Neural cell (in vitro differentiated cells): ENCODE measurements around the gene SSX5. TPM values are rescaled to one million over a fixed set of nuclear protein-coding genes. Genes with fewer than 3 reads are reported as not detected.
"Not testable (repeated sequence)": the region's sequence is repeated elsewhere in the genome, so short reads cannot be mapped to it uniquely, and the experiment has no call there.

Experiments
- H2AFZ ChIP-seq: fragments of 200-600, 300-800 bp; sonication (generic), shearing (Covaris generic); 2 replicates; pipeline ENCODE4 v1.6.0; 2014; ENCODE audit warnings: low read depth, mild to moderate bottlenecking, antibody characterized with exemption, low read length, moderate library complexity
- H3F3A ChIP-seq: fragments of 200-600 bp; shearing (Covaris generic); 2 replicates; pipeline ENCODE4 v1.6.1; 2016; ENCODE audit warnings: mild to moderate bottlenecking, moderate library complexity, mixed read lengths, antibody characterized with exemption, low read length; ENCODE audit not compliant: insufficient read depth, poor library complexity, severe bottlenecking
- H3K27ac ChIP-seq: fragments of 200-600, 300-800 bp; sonication (generic), shearing (Covaris generic); 2 replicates; pipeline ENCODE4 v1.5.1; 2014; ENCODE audit warnings: mild to moderate bottlenecking, low read length, moderate library complexity
- H3K27me3 ChIP-seq: fragments of 300-800, 200-600 bp; sonication (generic), shearing (Covaris generic); 2 replicates; pipeline ENCODE4 v1.6.0; 2014; ENCODE audit warnings: mild to moderate bottlenecking, low read depth, low read length, moderate library complexity; ENCODE audit not compliant: insufficient read depth
- H3K36me3 ChIP-seq: fragments of 300-800, 200-600 bp; sonication (generic), shearing (Covaris generic); 2 replicates; pipeline ENCODE4 v1.5.1; 2014; ENCODE audit warnings: mild to moderate bottlenecking, antibody characterized with exemption, low read length, moderate library complexity; ENCODE audit not compliant: insufficient read depth
- H3K4me2 ChIP-seq: fragments of 300-800, 200-600 bp; sonication (generic), shearing (Covaris generic); 2 replicates; pipeline ENCODE4 v1.6.0; 2014; ENCODE audit warnings: mild to moderate bottlenecking, low read length
- H3K4me3 ChIP-seq: fragments of 300-800, 200-600 bp; sonication (generic), shearing (Covaris generic); 2 replicates; pipeline ENCODE4 v1.5.1; 2014; ENCODE audit warnings: mild to moderate bottlenecking, low read length, moderate library complexity
- H3K79me2 ChIP-seq: fragments of 200-600 bp; shearing (Covaris generic); replicated peaks from 2 replicates; pipeline ENCODE4 v1.6.0; 2014; ENCODE audit warnings: mild to moderate bottlenecking, low read length, moderate library complexity; ENCODE audit not compliant: insufficient read depth
- H3K9ac ChIP-seq: fragments of 300-800, 200-600 bp; sonication (generic), shearing (Covaris generic); 2 replicates; pipeline ENCODE4 v1.6.1; 2016; ENCODE audit warnings: mild to moderate bottlenecking, low read length, mixed read lengths
- H3K9me2 ChIP-seq: fragments of 200-600 bp; shearing (Covaris generic); 2 replicates; pipeline ENCODE4 v1.6.1; 2016; ENCODE audit warnings: mild to moderate bottlenecking, low read length, mixed read lengths; ENCODE audit not compliant: insufficient read depth
- H3K9me3 ChIP-seq: fragments of 200-600, 300-800 bp; sonication (generic), shearing (Covaris generic); 2 replicates; pipeline ENCODE4 v1.6.1; 2016; ENCODE audit warnings: mild to moderate bottlenecking, mixed run types, low read length, moderate library complexity, mixed read lengths
- H4K20me1 ChIP-seq: fragments of 200-600 bp; shearing (Covaris generic); 2 replicates; pipeline ENCODE4 v1.6.1; 2016; ENCODE audit warnings: mild to moderate bottlenecking, mixed run types; ENCODE audit not compliant: insufficient read depth
- CTCF ChIP-seq: fragments of 450-650 bp; IDR thresholded peaks from 2 replicates; pipeline ENCODE4 v1.5.1; 2014; ENCODE audit warnings: antibody characterized with exemption, mild to moderate bottlenecking, moderate library complexity; ENCODE audit not compliant: poor library complexity, severe bottlenecking
- EP300 ChIP-seq: fragments of 450-650 bp; conservative IDR thresholded peaks from 2 replicates; pipeline ENCODE4 v1.6.1; 2014; ENCODE audit warnings: antibody characterized with exemption, mild to moderate bottlenecking, moderate library complexity; ENCODE audit not compliant: poor library complexity, severe bottlenecking
- EZH2 ChIP-seq: fragments of 200-600, 300-800 bp; shearing (Covaris generic), sonication (generic); IDR thresholded peaks from 2 replicates; pipeline ENCODE4 v1.6.1; 2014; ENCODE audit warnings: antibody characterized with exemption, low read length, borderline replicate concordance, mild to moderate bottlenecking; ENCODE audit not compliant: insufficient read depth, poor library complexity, severe bottlenecking
- MXI1 ChIP-seq: fragments of 450-650 bp; conservative IDR thresholded peaks from 2 replicates; pipeline ENCODE4 v1.6.1; 2014; ENCODE audit warnings: antibody characterized with exemption, mild to moderate bottlenecking; ENCODE audit not compliant: poor library complexity, severe bottlenecking
- POLR2AphosphoS5 ChIP-seq: IDR thresholded peaks from 2 replicates; pipeline ENCODE4 v1.6.1; 2012
- RAD21 ChIP-seq: fragments of 450-650 bp; conservative IDR thresholded peaks from 2 replicates; pipeline ENCODE4 v1.6.1; 2014; ENCODE audit warnings: antibody characterized with exemption, mild to moderate bottlenecking, moderate library complexity
- SMC3 ChIP-seq: fragments of 450-650 bp; conservative IDR thresholded peaks from 2 replicates; pipeline ENCODE4 v1.6.1; 2014; ENCODE audit warnings: antibody characterized with exemption, mild to moderate bottlenecking, moderate library complexity; ENCODE audit not compliant: poor library complexity
- TAF1 ChIP-seq: IDR thresholded peaks from 2 replicates; pipeline ENCODE4 v1.6.1; 2012; ENCODE audit warnings: low read depth
- polyA plus RNA-seq: library from polyadenylated mRNA; depleted of rRNA; stranded (reverse); fragments of >200 nt; gene quantifications from 2 replicates; pipeline ENCODE4 v1.2.3, GENCODE V29; 2014
- TF ChIP-seq, protein P1 (sequence below): IDR thresholded peaks from 2 replicates; pipeline ENCODE4 v1.6.1; 2012; ENCODE audit warnings: borderline replicate concordance

The SSX5 gene
- polyA plus RNA-seq, 1 donor from 2014 or later: not detected

DNA sequence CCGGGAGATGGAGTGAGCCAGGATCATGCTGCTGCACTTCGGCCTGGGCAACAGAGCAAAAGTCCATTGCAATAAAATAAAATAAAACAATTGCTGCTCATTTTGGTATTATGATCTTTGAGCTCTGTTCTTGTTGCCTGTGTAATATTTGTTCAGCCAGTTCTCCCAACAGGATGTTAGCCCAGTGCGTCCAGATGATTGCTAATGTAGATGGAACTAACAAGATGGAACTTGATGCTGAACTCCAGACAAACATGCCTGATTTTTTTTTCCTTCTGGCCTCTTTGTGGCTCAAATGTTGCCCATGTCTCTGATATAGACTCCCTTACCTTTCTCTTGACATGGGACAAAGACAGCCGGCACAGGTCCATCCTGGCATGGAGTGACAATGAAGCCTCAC lies 15.8 kb downstream of the SSX5 start:
- H3F3A ChIP-seq: no peaks in the 10 kb centered on the region
- H3K9me2 ChIP-seq: no peaks in the 10 kb centered on the region
- no peak overlapping the region for H3K4me3 ChIP-seq
- no peaks in the 10 kb centered on the region for H3K27me3 ChIP-seq
- no peak overlapping the region for H3K27ac ChIP-seq
- H3K9me3 ChIP-seq: no peaks in the 10 kb centered on the region
- H3K79me2 ChIP-seq: no peaks in the 10 kb centered on the region
- no peak overlapping the region for H3K4me2 ChIP-seq
- no peak overlapping the region for H3K9ac ChIP-seq
- H3K36me3 ChIP-seq: no peaks in the 10 kb centered on the region
- TF ChIP-seq, protein P1, sequence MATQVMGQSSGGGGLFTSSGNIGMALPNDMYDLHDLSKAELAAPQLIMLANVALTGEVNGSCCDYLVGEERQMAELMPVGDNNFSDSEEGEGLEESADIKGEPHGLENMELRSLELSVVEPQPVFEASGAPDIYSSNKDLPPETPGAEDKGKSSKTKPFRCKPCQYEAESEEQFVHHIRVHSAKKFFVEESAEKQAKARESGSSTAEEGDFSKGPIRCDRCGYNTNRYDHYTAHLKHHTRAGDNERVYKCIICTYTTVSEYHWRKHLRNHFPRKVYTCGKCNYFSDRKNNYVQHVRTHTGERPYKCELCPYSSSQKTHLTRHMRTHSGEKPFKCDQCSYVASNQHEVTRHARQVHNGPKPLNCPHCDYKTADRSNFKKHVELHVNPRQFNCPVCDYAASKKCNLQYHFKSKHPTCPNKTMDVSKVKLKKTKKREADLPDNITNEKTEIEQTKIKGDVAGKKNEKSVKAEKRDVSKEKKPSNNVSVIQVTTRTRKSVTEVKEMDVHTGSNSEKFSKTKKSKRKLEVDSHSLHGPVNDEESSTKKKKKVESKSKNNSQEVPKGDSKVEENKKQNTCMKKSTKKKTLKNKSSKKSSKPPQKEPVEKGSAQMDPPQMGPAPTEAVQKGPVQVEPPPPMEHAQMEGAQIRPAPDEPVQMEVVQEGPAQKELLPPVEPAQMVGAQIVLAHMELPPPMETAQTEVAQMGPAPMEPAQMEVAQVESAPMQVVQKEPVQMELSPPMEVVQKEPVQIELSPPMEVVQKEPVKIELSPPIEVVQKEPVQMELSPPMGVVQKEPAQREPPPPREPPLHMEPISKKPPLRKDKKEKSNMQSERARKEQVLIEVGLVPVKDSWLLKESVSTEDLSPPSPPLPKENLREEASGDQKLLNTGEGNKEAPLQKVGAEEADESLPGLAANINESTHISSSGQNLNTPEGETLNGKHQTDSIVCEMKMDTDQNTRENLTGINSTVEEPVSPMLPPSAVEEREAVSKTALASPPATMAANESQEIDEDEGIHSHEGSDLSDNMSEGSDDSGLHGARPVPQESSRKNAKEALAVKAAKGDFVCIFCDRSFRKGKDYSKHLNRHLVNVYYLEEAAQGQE: no peak
- TF ChIP-seq TAF1: no peak
- no peak for TF ChIP-seq EP300
- TF ChIP-seq CTCF: no peak
- TF ChIP-seq EZH2: no peak
- no peak overlapping the region for H2AFZ ChIP-seq
- H4K20me1 ChIP-seq: no peaks in the 10 kb centered on the region

- H4K20me1 ChIP-seq: no peaks in the 10 kb centered on the region
- no peaks in the 10 kb centered on the region for H3K79me2 ChIP-seq
- no peak overlapping the region for H3K27ac ChIP-seq
- no peak overlapping the region for H2AFZ ChIP-seq
- no peaks in the 10 kb centered on the region for H3K9me3 ChIP-seq
- no peak overlapping the region for H3K4me3 ChIP-seq
- H3K9ac ChIP-seq: no peak overlapping the region
- TF ChIP-seq CTCF (no peak), SMC3 (no peak), RAD21 (no peak), EP300 (no peak), MXI1 (no peak), POLR2AphosphoS5 (no peak), EZH2 (no peak), TAF1 (no peak)
- TF ChIP-seq, protein P1: no peak
- H3K9me2 ChIP-seq: no peaks in the 10 kb centered on the region
- no peaks in the 10 kb centered on the region for H3K36me3 ChIP-seq
- H3K4me2 ChIP-seq: no peak overlapping the region
- H3F3A ChIP-seq: no peaks in the 10 kb centered on the region
- H3K27me3 ChIP-seq: no peaks in the 10 kb centered on the region
Measured at GRCh38 chrX:48179691-48180090, 16.9 kb downstream of the SSX5 start.

- H3K27ac ChIP-seq, H3K27me3 ChIP-seq, H3K9me2 ChIP-seq, H4K20me1 ChIP-seq, H3K9ac ChIP-seq, H2AFZ ChIP-seq, H3K79me2 ChIP-seq, H3K4me2 ChIP-seq, H3K9me3 ChIP-seq, H3F3A ChIP-seq, H3K36me3 ChIP-seq, H3K4me3 ChIP-seq: not testable (repeated sequence)
Measured at GRCh38 chrX:48166322-48166721, 30.3 kb downstream of the SSX5 start.
